HepG2 (cell line): ENCODE measurements around the gene VGLL4. TPM values are rescaled to one million over a fixed set of nuclear protein-coding genes. Genes with fewer than 3 reads are reported as not detected.

Source experiments
- DR1 ChIP-seq: sonication (generic); formaldehyde crosslinking; IDR thresholded peaks from 2 replicates; pipeline ENCODE4 v1.8.0; 2021; ENCODE audit warnings: mild to moderate bottlenecking, missing genetic modification reagents, inconsistent platforms
- MBD4 ChIP-seq: IDR thresholded peaks from 2 replicates; pipeline ENCODE4 v1.6.1; 2012; ENCODE audit warnings: low read length, inconsistent platforms, borderline replicate concordance
- NCOR1 ChIP-seq: fragments of 200-600 bp; sonication (generic); IDR thresholded peaks from 2 replicates; pipeline ENCODE4 v1.7.0; 2017; ENCODE audit warnings: antibody characterized with exemption, low read length, borderline replicate concordance
- SOX6 ChIP-seq, 2 experiments: fragments of 450-650 bp in 1 of 2; sonication (generic) in 1 of 2; formaldehyde crosslinking in 1 of 2; IDR thresholded peaks; 2 replicates each; pipeline versions ENCODE4 v1.4.0 to v1.6.1; 2017 to 2020; ENCODE audit warnings: antibody characterized with exemption in 1 of 2, mild to moderate bottlenecking in 1 of 2, missing genetic modification reagents in 1 of 2
- XRCC5 ChIP-seq: fragments of 200-400 bp; formaldehyde crosslinking; optimal IDR thresholded peaks from 2 replicates; pipeline ENCODE3; 2017; ENCODE audit warnings: mild to moderate bottlenecking, low read length
- ZNF382 ChIP-seq: sonication (generic); formaldehyde crosslinking; IDR thresholded peaks from 2 replicates; pipeline ENCODE4 v1.5.0; 2020; ENCODE audit warnings: missing genetic modification reagents, mild to moderate bottlenecking, borderline replicate concordance
- polyA plus RNA-seq, 8 experiments: library from polyadenylated mRNA; depleted of rRNA in 3 of 8; stranded (reverse) in 7 of 8; unstranded in 1 of 8; fragments of >200 nt; fragmentation: Illumina TruSeq in 4 of 8; extraction: Trizol in 4 of 8; gene quantifications; 2 replicates each; pipeline versions ENCODE4 v1.2.1 to v1.2.3, GENCODE V29; 2011 to 2016; ENCODE audit warnings: low read depth in 4 of 8, missing spikeins in 1 of 8, mixed read lengths in 1 of 8; ENCODE audit not compliant: insufficient read depth in 1 of 8
- total RNA-seq, 5 experiments: library from RNA; depleted of rRNA; stranded (reverse); fragments of >200 nt; fragmentation: Illumina TruSeq; extraction: Trizol; gene quantifications; 2 replicates each; pipeline ENCODE4 v1.2.3, GENCODE V29; 2016; ENCODE audit warnings: low read depth in 1 of 5
- TF ChIP-seq, protein P1 (sequence below): IDR thresholded peaks from 2 replicates; pipeline ENCODE4 v1.4.0; 2020; ENCODE audit warnings: mild to moderate bottlenecking, missing genetic modification reagents
- TF ChIP-seq, protein P2 (sequence below): sonication (generic); formaldehyde crosslinking; IDR thresholded peaks from 2 replicates; pipeline ENCODE4 v1.5.1; 2020; ENCODE audit warnings: missing genetic modification reagents, mild to moderate bottlenecking, borderline replicate concordance
- TF ChIP-seq, protein P3 (sequence below): sonication (generic); formaldehyde crosslinking; IDR thresholded peaks from 2 replicates; pipeline ENCODE4 v1.5.0; 2020; ENCODE audit warnings: mild to moderate bottlenecking, missing genetic modification reagents, borderline replicate concordance
- TF ChIP-seq, protein P4 (sequence below): sonication (generic); formaldehyde crosslinking; IDR thresholded peaks from 2 replicates; pipeline ENCODE4 v1.5.0; 2020; ENCODE audit warnings: missing genetic modification reagents
- TF ChIP-seq, protein P5 (sequence below), 2 experiments: sonication (generic) in 1 of 2; formaldehyde crosslinking in 1 of 2; IDR thresholded peaks; 2 replicates each; pipeline versions ENCODE4 v1.5.1 to v1.6.1; 2011 to 2020; ENCODE audit warnings: borderline replicate concordance in 1 of 2, low read depth in 1 of 2, low read length in 1 of 2, mild to moderate bottlenecking in 1 of 2, missing genetic modification reagents in 1 of 2, moderate library complexity in 1 of 2

Gene VGLL4
- total and polyA plus RNA-seq, 2 of the 13 experiments (the other 11 are each of a cell fraction or from before 2014, with no cell fraction given) = 23.2 to 39.0 TPM

DNA sequence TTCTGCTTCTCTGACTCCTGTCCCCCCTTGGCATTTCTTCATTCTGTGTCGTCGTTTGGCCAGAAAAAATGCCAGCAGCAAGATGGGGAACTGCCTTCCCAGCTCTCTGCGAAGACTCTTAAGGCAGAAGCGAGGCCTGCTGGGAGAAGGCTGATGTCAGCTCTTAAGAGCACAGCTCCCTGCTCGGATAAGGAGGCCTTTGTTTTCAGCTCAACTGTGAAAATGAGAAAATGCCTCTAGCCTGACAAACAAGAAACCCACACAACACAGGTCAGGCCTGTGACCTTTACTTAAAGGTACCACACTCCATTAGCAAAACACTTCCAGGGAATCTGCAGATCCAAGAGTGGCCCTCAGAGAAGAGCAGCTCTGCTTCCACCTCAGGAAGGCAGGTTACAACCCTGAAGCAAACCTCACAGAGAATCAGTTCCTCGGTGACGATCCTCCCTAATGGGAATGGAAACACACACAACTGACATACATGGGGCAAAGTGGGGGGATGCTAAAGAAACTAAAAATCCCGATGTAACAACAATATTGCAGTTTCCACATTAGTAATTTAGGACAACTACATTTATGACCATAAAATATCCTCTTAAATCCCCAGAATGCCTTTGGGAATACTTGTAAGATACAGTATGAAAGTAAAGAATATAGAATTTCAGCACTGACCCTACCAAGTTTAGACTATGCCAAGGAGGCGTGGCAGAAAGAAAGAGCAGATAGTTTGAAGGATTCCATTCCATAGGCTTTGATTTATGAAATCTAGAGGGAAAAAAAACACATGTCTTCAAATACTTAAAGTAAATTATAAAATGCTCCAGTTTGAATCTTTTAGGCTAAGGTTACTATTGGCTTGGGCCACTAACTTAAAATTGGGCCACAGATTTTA lies 52.1 kb downstream of the VGLL4 start (continued):
- TF ChIP-seq, protein P1, sequence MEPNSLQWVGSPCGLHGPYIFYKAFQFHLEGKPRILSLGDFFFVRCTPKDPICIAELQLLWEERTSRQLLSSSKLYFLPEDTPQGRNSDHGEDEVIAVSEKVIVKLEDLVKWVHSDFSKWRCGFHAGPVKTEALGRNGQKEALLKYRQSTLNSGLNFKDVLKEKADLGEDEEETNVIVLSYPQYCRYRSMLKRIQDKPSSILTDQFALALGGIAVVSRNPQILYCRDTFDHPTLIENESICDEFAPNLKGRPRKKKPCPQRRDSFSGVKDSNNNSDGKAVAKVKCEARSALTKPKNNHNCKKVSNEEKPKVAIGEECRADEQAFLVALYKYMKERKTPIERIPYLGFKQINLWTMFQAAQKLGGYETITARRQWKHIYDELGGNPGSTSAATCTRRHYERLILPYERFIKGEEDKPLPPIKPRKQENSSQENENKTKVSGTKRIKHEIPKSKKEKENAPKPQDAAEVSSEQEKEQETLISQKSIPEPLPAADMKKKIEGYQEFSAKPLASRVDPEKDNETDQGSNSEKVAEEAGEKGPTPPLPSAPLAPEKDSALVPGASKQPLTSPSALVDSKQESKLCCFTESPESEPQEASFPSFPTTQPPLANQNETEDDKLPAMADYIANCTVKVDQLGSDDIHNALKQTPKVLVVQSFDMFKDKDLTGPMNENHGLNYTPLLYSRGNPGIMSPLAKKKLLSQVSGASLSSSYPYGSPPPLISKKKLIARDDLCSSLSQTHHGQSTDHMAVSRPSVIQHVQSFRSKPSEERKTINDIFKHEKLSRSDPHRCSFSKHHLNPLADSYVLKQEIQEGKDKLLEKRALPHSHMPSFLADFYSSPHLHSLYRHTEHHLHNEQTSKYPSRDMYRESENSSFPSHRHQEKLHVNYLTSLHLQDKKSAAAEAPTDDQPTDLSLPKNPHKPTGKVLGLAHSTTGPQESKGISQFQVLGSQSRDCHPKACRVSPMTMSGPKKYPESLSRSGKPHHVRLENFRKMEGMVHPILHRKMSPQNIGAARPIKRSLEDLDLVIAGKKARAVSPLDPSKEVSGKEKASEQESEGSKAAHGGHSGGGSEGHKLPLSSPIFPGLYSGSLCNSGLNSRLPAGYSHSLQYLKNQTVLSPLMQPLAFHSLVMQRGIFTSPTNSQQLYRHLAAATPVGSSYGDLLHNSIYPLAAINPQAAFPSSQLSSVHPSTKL = peak; percentile 51; the same call in 1 of the 2 replicates
- TF ChIP-seq, protein P2, sequence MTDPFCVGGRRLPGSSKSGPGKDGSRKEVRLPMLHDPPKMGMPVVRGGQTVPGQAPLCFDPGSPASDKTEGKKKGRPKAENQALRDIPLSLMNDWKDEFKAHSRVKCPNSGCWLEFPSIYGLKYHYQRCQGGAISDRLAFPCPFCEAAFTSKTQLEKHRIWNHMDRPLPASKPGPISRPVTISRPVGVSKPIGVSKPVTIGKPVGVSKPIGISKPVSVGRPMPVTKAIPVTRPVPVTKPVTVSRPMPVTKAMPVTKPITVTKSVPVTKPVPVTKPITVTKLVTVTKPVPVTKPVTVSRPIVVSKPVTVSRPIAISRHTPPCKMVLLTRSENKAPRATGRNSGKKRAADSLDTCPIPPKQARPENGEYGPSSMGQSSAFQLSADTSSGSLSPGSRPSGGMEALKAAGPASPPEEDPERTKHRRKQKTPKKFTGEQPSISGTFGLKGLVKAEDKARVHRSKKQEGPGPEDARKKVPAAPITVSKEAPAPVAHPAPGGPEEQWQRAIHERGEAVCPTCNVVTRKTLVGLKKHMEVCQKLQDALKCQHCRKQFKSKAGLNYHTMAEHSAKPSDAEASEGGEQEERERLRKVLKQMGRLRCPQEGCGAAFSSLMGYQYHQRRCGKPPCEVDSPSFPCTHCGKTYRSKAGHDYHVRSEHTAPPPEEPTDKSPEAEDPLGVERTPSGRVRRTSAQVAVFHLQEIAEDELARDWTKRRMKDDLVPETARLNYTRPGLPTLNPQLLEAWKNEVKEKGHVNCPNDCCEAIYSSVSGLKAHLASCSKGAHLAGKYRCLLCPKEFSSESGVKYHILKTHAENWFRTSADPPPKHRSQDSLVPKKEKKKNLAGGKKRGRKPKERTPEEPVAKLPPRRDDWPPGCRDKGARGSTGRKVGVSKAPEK = no peak
- no peak for TF ChIP-seq MBD4
- TF ChIP-seq ZNF382 (CRISPR knock-in tag) = no peak
- TF ChIP-seq NCOR1 = no peak
- TF ChIP-seq SOX6 (IDR thresholded peaks at IDR 0.05) = no peak
- TF ChIP-seq SOX6 (CRISPR knock-in tag; IDR thresholded peaks at IDR 0.05) = peak; percentile 69
- peak; percentile 43 for TF ChIP-seq XRCC5
- TF ChIP-seq, protein P3, sequence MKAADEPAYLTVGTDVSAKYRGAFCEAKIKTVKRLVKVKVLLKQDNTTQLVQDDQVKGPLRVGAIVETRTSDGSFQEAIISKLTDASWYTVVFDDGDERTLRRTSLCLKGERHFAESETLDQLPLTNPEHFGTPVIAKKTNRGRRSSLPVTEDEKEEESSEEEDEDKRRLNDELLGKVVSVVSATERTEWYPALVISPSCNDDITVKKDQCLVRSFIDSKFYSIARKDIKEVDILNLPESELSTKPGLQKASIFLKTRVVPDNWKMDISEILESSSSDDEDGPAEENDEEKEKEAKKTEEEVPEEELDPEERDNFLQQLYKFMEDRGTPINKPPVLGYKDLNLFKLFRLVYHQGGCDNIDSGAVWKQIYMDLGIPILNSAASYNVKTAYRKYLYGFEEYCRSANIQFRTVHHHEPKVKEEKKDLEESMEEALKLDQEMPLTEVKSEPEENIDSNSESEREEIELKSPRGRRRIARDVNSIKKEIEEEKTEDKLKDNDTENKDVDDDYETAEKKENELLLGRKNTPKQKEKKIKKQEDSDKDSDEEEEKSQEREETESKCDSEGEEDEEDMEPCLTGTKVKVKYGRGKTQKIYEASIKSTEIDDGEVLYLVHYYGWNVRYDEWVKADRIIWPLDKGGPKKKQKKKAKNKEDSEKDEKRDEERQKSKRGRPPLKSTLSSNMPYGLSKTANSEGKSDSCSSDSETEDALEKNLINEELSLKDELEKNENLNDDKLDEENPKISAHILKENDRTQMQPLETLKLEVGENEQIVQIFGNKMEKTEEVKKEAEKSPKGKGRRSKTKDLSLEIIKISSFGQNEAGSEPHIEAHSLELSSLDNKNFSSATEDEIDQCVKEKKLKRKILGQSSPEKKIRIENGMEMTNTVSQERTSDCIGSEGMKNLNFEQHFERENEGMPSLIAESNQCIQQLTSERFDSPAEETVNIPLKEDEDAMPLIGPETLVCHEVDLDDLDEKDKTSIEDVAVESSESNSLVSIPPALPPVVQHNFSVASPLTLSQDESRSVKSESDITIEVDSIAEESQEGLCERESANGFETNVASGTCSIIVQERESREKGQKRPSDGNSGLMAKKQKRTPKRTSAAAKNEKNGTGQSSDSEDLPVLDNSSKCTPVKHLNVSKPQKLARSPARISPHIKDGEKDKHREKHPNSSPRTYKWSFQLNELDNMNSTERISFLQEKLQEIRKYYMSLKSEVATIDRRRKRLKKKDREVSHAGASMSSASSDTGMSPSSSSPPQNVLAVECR = peak; percentile 28; the same call in 1 of the 2 replicates
- TF ChIP-seq, protein P4, sequence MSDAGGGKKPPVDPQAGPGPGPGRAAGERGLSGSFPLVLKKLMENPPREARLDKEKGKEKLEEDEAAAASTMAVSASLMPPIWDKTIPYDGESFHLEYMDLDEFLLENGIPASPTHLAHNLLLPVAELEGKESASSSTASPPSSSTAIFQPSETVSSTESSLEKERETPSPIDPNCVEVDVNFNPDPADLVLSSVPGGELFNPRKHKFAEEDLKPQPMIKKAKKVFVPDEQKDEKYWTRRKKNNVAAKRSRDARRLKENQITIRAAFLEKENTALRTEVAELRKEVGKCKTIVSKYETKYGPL (CRISPR knock-in tag) = no peak
- TF ChIP-seq, protein P5, sequence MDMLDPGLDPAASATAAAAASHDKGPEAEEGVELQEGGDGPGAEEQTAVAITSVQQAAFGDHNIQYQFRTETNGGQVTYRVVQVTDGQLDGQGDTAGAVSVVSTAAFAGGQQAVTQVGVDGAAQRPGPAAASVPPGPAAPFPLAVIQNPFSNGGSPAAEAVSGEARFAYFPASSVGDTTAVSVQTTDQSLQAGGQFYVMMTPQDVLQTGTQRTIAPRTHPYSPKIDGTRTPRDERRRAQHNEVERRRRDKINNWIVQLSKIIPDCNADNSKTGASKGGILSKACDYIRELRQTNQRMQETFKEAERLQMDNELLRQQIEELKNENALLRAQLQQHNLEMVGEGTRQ (IDR thresholded peaks at IDR 0.05; ENCODE audit: low read depth, low read length) = no peak
- TF ChIP-seq, protein P5 (CRISPR knock-in tag; IDR thresholded peaks at IDR 0.05; ENCODE audit: borderline replicate concordance) = no peak
- no peak for TF ChIP-seq DR1 (CRISPR knock-in tag)
